Measurements from ENCODE around the gene CNTLN.

Gene CNTLN

DNA sequence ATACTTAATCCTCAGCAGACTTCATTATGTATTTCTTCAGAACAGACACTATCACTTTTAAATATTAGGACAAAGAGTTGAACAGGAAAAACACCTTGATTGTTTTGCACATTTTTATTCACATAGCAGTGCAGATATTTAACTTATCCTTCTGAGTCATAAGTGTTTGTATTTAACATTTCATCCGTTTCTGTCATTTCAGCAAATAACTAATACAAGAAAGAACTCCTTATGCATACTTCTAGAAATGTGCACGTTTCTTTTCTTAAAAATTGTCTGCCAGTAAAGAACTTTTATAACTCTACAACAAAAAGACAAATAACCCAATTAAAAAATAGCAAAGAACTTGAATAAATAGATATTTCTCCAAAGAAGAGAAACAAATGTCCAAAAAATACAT is 3.3 kb upstream of the CNTLN start:
- Histone ChIP-seq H3K4me3 (ENCODE audit: extremely low read depth, insufficient read depth, low read length, poor library complexity, severe bottlenecking) (no peak overlapping the region), H3K4me1 (ENCODE audit: control insufficient read depth, insufficient read depth, low read length, poor library complexity, severe bottlenecking) (peaks cover 6% of the 10 kb centered on the region), H3K27ac (ENCODE audit: low read depth, low read length, severe bottlenecking) (no peak overlapping the region), H3K9me3 (ENCODE audit: control insufficient read depth, low read length) (no peaks in the 10 kb centered on the region), H3K36me3 (ENCODE audit: control insufficient read depth, insufficient read depth, low read length) (no peaks in the 10 kb centered on the region)
- WGBS, 2 experiments (ENCODE audit: insufficient coverage in 2 of 2), result no CpG with 5 or more reads among the region's 2 CpGs

DNA sequence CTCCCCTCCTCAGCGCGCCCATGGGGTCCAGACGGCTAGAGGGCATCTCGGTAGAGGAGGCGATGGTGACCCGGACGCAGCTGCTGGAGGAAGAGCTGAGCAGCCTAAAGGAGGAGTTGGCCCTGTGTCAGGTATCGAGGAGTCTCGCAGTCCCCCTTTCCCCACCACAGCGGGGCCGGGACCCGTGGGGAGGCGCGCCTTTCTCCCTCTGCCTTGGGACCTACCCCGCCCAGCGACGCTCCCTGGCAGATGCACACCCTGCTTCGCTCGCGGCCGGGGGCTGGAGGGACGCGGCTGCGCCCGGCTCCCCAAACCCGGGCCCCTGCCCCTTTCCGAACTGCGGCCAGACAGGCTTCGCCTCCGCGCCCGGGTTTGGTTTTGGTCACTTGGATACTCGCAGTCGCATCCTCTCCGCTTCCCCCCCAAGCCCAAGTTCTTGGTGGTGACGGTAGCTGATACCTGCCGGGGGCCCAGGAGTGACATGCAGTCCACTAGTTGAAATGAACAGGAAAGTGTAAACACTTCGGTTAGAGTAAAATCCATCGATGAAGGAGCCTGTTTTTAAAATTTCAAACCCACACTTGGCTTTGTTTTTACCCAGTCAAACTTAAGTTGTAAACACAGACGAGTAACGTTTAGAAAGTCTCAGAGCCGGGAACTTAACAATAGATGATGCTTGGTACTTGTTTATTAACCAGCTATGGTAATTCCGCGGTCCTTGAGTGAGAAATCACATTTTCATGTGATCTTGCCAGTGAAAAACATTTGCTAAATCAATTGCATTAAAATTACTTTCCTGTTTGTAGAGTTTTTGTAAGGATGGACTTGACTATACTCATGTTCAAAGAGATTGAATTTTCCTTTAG is 688 bp downstream of the CNTLN start:
- H3K36me3 ChIP-seq (ENCODE audit: control insufficient read depth, insufficient read depth, low read length), result no peaks in the 10 kb centered on the region
- H3K4me1 ChIP-seq (ENCODE audit: control insufficient read depth, insufficient read depth, low read length, poor library complexity, severe bottlenecking), result peaks cover 6% of the 10 kb centered on the region
- no peak overlapping the region for H3K27ac ChIP-seq (ENCODE audit: low read depth, low read length, severe bottlenecking)
- WGBS, 2 experiments (ENCODE audit: insufficient coverage in 2 of 2), result 0 to 6% methylated on average over 20 of the region's 44 CpGs
- H3K4me3 ChIP-seq (ENCODE audit: extremely low read depth, insufficient read depth, low read length, poor library complexity, severe bottlenecking), result peak overlapping the region; percentile 81
- no peaks in the 10 kb centered on the region for H3K9me3 ChIP-seq (ENCODE audit: control insufficient read depth, low read length)

DNA sequence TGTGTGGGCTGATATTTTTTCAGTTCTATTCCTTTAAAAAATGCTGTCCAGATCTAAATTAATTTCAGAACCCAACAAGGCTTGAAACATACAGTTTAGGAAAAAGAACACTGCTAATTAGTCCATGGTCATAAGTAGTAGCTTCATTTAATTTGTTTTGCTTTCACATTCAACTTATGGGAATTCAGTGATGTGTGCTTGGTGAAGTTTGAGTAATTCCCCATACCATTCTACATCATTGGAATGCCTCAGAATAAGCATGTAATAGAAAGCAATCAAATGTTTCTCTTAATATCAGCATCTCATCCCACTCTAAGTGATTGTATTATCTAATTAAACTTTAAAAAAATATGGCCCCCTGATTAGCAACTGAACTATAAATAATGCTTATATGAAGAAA is 2.7 kb downstream of the CNTLN start:
- H3K36me3 ChIP-seq (ENCODE audit: control insufficient read depth, insufficient read depth, low read length), result no peaks in the 10 kb centered on the region
- no peaks in the 10 kb centered on the region for H3K9me3 ChIP-seq (ENCODE audit: control insufficient read depth, low read length)
- no peak overlapping the region for H3K27ac ChIP-seq (ENCODE audit: low read depth, low read length, severe bottlenecking)
- no peak overlapping the region for H3K4me3 ChIP-seq (ENCODE audit: extremely low read depth, insufficient read depth, low read length, poor library complexity, severe bottlenecking)
- peaks cover 6% of the 10 kb centered on the region for H3K4me1 ChIP-seq (ENCODE audit: control insufficient read depth, insufficient read depth, low read length, poor library complexity, severe bottlenecking)

DNA sequence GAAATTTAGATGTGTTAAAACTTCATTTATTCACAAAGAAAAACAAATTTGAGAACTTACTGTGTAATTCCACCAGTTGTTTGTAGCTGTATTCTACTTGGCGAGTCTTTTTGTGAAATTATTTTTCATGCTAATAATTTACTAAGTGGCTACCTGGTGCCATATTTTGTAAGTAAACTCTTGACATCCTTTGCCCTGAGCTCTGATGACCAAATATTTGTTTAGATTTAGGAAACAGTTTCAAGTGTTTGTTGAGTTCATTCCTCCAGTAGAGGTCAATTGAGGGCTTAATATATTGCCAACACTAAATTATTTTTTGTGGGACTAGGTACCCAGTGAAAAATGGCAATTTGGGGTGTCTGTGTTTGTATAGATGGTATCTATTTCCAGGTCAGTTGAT is 3.7 kb downstream of the CNTLN start:
- H3K36me3 ChIP-seq (ENCODE audit: control insufficient read depth, insufficient read depth, low read length), result no peaks in the 10 kb centered on the region
- H3K9me3 ChIP-seq (ENCODE audit: control insufficient read depth, low read length), result no peaks in the 10 kb centered on the region
- peaks cover 6% of the 10 kb centered on the region for H3K4me1 ChIP-seq (ENCODE audit: control insufficient read depth, insufficient read depth, low read length, poor library complexity, severe bottlenecking)
- no peak overlapping the region for H3K4me3 ChIP-seq (ENCODE audit: extremely low read depth, insufficient read depth, low read length, poor library complexity, severe bottlenecking)
- no CpG with 5 or more reads among the region's 1 CpG for WGBS, 2 experiments (ENCODE audit: insufficient coverage in 2 of 2)
- H3K27ac ChIP-seq (ENCODE audit: low read depth, low read length, severe bottlenecking), result no peak overlapping the region

DNA sequence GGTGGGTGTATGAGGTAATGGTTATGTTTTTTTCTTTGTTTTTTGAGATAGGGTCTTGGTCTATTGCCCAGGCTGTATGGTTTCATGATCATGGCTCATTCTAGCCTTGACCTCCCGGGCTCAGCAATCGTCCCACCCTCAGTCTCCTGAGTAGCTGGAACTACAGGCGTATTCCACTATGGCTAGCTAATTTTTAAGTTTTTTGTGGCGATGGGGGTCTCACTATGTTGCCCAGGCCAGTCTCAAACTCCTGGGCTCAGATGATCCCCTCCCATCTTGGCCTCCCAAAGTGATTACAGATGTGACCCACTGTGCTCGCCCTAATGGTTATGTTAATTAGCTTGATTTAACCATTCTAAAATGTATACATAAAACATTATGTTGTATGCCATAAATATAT is 5.6 kb downstream of the CNTLN start:
- Histone ChIP-seq H3K9me3 (ENCODE audit: control insufficient read depth, low read length) (no peaks in the 10 kb centered on the region), H3K27ac (ENCODE audit: low read depth, low read length, severe bottlenecking) (no peak overlapping the region), H3K4me1 (ENCODE audit: control insufficient read depth, insufficient read depth, low read length, poor library complexity, severe bottlenecking) (peaks cover 6% of the 10 kb centered on the region), H3K36me3 (ENCODE audit: control insufficient read depth, insufficient read depth, low read length) (no peaks in the 10 kb centered on the region), H3K4me3 (ENCODE audit: extremely low read depth, insufficient read depth, low read length, poor library complexity, severe bottlenecking) (no peak overlapping the region)
- 83 to 87% methylated on average over 4 of the region's 5 CpGs for WGBS, 2 experiments (ENCODE audit: insufficient coverage in 2 of 2)

DNA sequence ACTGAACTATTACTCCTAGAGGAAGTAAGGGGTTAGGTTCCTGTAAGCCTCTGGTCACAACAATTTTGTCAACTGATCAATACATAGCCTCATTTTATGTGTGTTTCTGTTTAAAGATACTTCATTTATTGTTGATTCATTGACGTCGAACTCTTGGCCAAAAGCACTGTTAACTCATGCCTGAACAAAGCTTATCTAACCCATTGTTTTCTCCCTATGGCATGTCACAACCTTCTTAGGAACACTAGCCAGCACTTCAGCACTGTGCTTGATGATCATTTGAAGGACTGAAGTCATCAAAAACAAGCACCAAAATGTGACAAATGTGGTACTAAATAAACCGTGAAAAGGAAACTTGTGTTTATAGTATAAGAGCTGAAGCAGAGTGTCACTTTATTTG is 13.5 kb downstream of the CNTLN start:
- no peak overlapping the region for H3K4me3 ChIP-seq (ENCODE audit: extremely low read depth, insufficient read depth, low read length, poor library complexity, severe bottlenecking)
- WGBS, 2 experiments (ENCODE audit: insufficient coverage in 2 of 2), result 100% methylated on average over 1 to 3 of the region's 3 CpGs
- H3K27ac ChIP-seq (ENCODE audit: low read depth, low read length, severe bottlenecking), result no peak overlapping the region
- H3K9me3 ChIP-seq (ENCODE audit: control insufficient read depth, low read length), result no peaks in the 10 kb centered on the region
- peaks cover 4% of the 10 kb centered on the region for H3K36me3 ChIP-seq (ENCODE audit: control insufficient read depth, insufficient read depth, low read length)
- H3K4me1 ChIP-seq (ENCODE audit: control insufficient read depth, insufficient read depth, low read length, poor library complexity, severe bottlenecking), result no peaks in the 10 kb centered on the region

DNA sequence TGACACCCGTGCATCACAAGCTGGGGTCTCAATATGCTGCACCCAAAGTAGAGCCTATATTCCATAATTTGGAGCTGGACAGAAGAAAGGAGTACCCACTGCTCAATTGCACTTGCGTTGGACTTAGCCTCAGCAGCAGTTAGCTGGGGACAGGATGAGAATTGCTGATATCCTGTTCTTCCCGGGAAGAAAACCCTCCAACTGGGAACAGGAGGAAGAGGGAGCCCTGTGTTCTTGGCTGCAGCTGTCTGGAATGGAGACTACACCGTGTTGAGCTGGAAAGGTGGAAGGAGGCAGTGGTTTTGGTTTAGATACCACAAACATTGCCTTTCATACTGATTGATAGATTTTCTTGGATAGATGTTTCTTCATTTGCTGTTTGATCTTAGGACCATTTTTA is 24.6 kb downstream of the CNTLN start:
- Histone ChIP-seq H3K4me1 (ENCODE audit: control insufficient read depth, insufficient read depth, low read length, poor library complexity, severe bottlenecking) (no peaks in the 10 kb centered on the region), H3K27ac (ENCODE audit: low read depth, low read length, severe bottlenecking) (no peak overlapping the region), H3K36me3 (ENCODE audit: control insufficient read depth, insufficient read depth, low read length) (no peaks in the 10 kb centered on the region), H3K4me3 (ENCODE audit: extremely low read depth, insufficient read depth, low read length, poor library complexity, severe bottlenecking) (no peak overlapping the region), H3K9me3 (ENCODE audit: control insufficient read depth, low read length) (no peaks in the 10 kb centered on the region)
- 73 to 100% methylated on average over 2 to 3 of the region's 4 CpGs for WGBS, 2 experiments (ENCODE audit: insufficient coverage in 2 of 2)

DNA sequence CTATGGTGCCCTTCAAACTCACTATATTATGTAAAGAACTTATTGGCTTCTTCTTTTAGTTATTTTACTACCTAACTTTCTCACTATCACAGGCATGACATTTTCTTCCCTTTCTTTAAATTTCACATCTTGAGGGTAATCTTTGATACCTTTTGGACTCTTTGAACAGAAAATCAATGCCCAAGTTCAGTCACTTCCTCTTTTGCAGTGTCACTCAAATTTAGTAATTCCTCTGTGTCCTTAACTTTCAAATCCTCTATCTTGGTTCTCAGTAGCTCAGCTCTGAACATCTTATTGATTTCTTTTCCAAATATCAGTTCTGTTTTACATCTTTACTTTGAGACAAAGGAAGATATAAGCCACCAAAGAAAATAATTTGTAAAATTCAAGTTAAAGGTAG is 25.5 kb downstream of the CNTLN start:
- no peaks in the 10 kb centered on the region for H3K9me3 ChIP-seq (ENCODE audit: control insufficient read depth, low read length)
- no peak overlapping the region for H3K27ac ChIP-seq (ENCODE audit: low read depth, low read length, severe bottlenecking)
- H3K4me3 ChIP-seq (ENCODE audit: extremely low read depth, insufficient read depth, low read length, poor library complexity, severe bottlenecking), result no peak overlapping the region
- no peaks in the 10 kb centered on the region for H3K4me1 ChIP-seq (ENCODE audit: control insufficient read depth, insufficient read depth, low read length, poor library complexity, severe bottlenecking)
- H3K36me3 ChIP-seq (ENCODE audit: control insufficient read depth, insufficient read depth, low read length), result no peaks in the 10 kb centered on the region

DNA sequence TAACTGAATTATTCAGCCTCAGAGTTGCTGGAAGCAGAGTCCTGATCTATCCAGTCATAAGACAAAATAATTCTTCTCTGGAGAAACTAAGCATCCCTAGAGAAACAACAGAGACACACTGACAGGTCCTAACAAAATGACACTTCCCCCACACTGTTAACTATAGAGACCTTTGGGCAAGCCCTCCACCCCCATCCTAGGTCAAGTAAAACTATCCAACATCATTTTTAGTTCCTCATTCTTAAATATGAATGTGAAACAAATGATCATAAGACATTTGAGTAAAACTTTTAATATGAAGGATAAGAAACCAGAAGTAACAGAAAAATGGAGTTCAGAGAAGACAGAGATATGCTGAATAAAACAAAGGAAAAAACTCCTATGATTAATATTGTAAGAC is 30.9 kb downstream of the CNTLN start:
- peaks cover 8% of the 10 kb centered on the region for H3K9me3 ChIP-seq (ENCODE audit: control insufficient read depth, low read length)
- no peak overlapping the region for H3K27ac ChIP-seq (ENCODE audit: low read depth, low read length, severe bottlenecking)
- no peak overlapping the region for H3K4me3 ChIP-seq (ENCODE audit: extremely low read depth, insufficient read depth, low read length, poor library complexity, severe bottlenecking)
- H3K4me1 ChIP-seq (ENCODE audit: control insufficient read depth, insufficient read depth, low read length, poor library complexity, severe bottlenecking), result no peaks in the 10 kb centered on the region
- no peaks in the 10 kb centered on the region for H3K36me3 ChIP-seq (ENCODE audit: control insufficient read depth, insufficient read depth, low read length)

DNA sequence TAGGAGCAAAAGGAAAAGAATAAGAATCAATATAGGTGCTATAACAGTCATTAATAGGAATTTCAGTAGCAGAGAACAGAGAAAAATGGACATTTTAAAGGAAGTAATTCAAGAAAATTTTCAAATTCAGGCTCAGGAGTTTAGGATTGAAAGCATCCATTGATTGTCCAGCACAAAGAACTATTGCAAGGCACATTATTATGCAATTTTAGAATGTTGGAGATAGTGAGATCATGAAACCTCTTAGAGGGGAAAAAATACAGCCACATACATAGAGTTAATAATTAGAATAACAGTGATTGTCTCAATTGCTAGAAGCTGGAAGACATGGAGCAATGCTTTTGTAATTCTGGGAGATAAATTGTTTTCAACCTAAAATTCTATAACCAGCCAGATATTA is 31.5 kb downstream of the CNTLN start:
- Histone ChIP-seq H3K4me1 (ENCODE audit: control insufficient read depth, insufficient read depth, low read length, poor library complexity, severe bottlenecking) (no peaks in the 10 kb centered on the region), H3K36me3 (ENCODE audit: control insufficient read depth, insufficient read depth, low read length) (no peaks in the 10 kb centered on the region), H3K4me3 (ENCODE audit: extremely low read depth, insufficient read depth, low read length, poor library complexity, severe bottlenecking) (no peak overlapping the region), H3K9me3 (ENCODE audit: control insufficient read depth, low read length) (peaks cover 8% of the 10 kb centered on the region), H3K27ac (ENCODE audit: low read depth, low read length, severe bottlenecking) (no peak overlapping the region)

DNA sequence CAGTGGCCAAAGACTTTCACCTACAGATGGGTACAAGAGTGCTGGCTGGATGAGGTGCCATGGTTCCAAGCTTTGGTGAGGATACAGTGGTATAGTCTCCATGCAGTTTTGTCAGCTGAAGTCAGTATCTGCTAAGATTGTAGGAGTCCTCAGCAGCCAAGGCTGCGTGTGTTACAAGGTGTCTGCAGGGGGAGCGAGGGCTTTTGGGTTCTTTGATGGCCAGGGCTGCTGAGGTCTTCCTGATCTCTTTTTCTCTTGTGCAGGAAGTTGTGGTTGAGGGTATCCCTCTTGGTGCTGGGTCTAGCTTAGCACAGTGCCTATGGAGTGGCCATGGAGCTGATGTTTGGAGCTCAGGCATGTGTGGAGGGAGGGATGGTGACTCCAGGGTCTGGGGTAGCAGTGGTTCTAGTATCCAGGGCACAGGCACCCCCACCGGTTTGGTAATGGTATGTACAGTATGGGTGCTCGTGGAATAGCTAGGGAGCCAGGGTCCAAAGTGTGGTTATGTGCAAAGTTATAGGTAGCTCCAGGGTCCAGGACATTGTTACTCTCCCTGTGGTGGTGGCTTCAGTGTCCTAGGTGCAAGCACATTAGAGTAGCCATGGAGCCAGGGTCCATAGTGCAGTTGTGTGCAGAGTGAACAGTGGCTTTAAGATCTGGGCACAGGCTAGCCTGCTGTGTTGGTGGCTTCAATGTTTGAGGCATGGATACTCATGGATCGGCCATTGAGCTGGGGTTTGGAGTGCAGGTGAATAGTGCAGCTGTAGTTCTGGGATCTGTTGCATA is 36.7 kb downstream of the CNTLN start:
- H3K9me3 ChIP-seq (ENCODE audit: control insufficient read depth, low read length), result peaks cover 8% of the 10 kb centered on the region
- H3K4me3 ChIP-seq (ENCODE audit: extremely low read depth, insufficient read depth, low read length, poor library complexity, severe bottlenecking), result no peak overlapping the region
- H3K36me3 ChIP-seq (ENCODE audit: control insufficient read depth, insufficient read depth, low read length), result no peaks in the 10 kb centered on the region
- H3K27ac ChIP-seq (ENCODE audit: low read depth, low read length, severe bottlenecking), result no peak overlapping the region
- H3K4me1 ChIP-seq (ENCODE audit: control insufficient read depth, insufficient read depth, low read length, poor library complexity, severe bottlenecking), result no peaks in the 10 kb centered on the region
- 85 to 89% methylated on average over 3 to 5 of the region's 5 CpGs for WGBS, 2 experiments (ENCODE audit: insufficient coverage in 2 of 2)
